Transverse colon (tissue), 4 donors: Measurements from ENCODE around the gene ZKSCAN3. TPM values are rescaled to one million over a fixed set of nuclear protein-coding genes. Genes with fewer than 3 reads are reported as not detected.
A peak's percentile ranks its signal among the peaks of the same experiment; 100 is the strongest.

ENCODE experiments used
- DNase-seq: peaks from one replicate; pipeline ENCODE4 v3.0.0-alpha.2; 2019
- H3K27ac ChIP-seq, 4 donors: fragments of 200-600 bp; sonication (generic); 2 replicates each; pipeline ENCODE4 v1.5.1; 2016 to 2018; ENCODE audit warnings: inconsistent platforms in 4 of 4
- H3K27me3 ChIP-seq: fragments of 200-600 bp; sonication (generic); 2 replicates; pipeline ENCODE4 v1.5.1; 2017; ENCODE audit warnings: inconsistent platforms
- H3K36me3 ChIP-seq, 4 donors: fragments of 200-600 bp; sonication (generic); 2 replicates each; pipeline ENCODE4 v1.5.1; 2017 to 2019; ENCODE audit warnings: inconsistent platforms in 4 of 4
- H3K4me1 ChIP-seq, 4 donors: fragments of 200-600 bp; sonication (generic); 2 replicates each; pipeline ENCODE4 v1.5.1; 2017 to 2020; ENCODE audit warnings: inconsistent platforms in 4 of 4
- H3K4me3 ChIP-seq, 4 donors: fragments of 200-600 bp; sonication (generic); 1 replicate in 1 of 4; 2 replicates in 3 of 4; pipeline versions ENCODE4 v1.5.1 to v1.6.1; 2017 to 2019; ENCODE audit warnings: inconsistent platforms in 4 of 4
- H3K9me3 ChIP-seq, 2 donors: fragments of 200-600 bp; sonication (generic); 2 replicates each; pipeline ENCODE4 v1.5.1; 2017 to 2019; ENCODE audit warnings: inconsistent platforms in 2 of 2
- CTCF ChIP-seq, 5 experiments: fragments of 200-600 bp in 3 of 5; fragments of 450-650 bp in 2 of 5; sonication (generic) in 3 of 5; IDR thresholded peaks; 1 replicate in 2 of 5; 2 replicates in 3 of 5; pipeline ENCODE4 v1.5.1; 2016 to 2017; ENCODE audit warnings: antibody characterized with exemption in 5 of 5, inconsistent platforms in 3 of 5, mild to moderate bottlenecking in 2 of 5, moderate library complexity in 1 of 5
- EP300 ChIP-seq: sonication (generic); formaldehyde crosslinking; IDR thresholded peaks from one replicate; pipeline ENCODE4 v1.6.1; 2017; ENCODE audit warnings: antibody characterized with exemption, low read depth
- POLR2A ChIP-seq: fragments of 450-650 bp; IDR thresholded peaks from one replicate; pipeline ENCODE4 v1.6.1; 2016; ENCODE audit warnings: antibody characterized with exemption, mild to moderate bottlenecking, moderate library complexity
- POLR2AphosphoS5 ChIP-seq, 3 donors: sonication (generic); formaldehyde crosslinking; IDR thresholded peaks; one replicate each; pipeline ENCODE4 v1.6.1; 2016; ENCODE audit warnings: antibody characterized with exemption in 3 of 3
- WGBS, 2 donors: methylation state at CpG; one replicate each; pipeline ENCODE4 v1.1.5; 2018; ENCODE audit warnings: low coverage in 1 of 2; 5-methylcytosine and 5-hydroxymethylcytosine counted together
- in situ Hi-C, 4 donors: fragments of 200-750 bp; cut with MboI; loops; one replicate each; pipeline versions ENCODE4 v1.15.0 to v1.15.1; 2017; ENCODE audit warnings: low sequenced_read_pairs in 3 of 4, low pct_ligation_motif_present in 1 of 4, low pct_unique_long_range_greater_than_20kb in 1 of 4
- intact Hi-C: fragments of 100-400 bp; cut with DNase I; formaldehyde crosslinking; loops from one replicate; pipeline ENCODE4 v1.15.1; 2023; ENCODE audit warnings: low total_unique reads
- total RNA-seq, 4 donors: library from RNA; depleted of rRNA; stranded (reverse); fragments of >200 nt; gene quantifications; one replicate each; pipeline ENCODE4 v1.1.0, GENCODE V29; 2016

The ZKSCAN3 gene
- total RNA-seq, 4 donors from 2014 or later = 1.4 to 5.2 (median 4.3) TPM

DNA sequence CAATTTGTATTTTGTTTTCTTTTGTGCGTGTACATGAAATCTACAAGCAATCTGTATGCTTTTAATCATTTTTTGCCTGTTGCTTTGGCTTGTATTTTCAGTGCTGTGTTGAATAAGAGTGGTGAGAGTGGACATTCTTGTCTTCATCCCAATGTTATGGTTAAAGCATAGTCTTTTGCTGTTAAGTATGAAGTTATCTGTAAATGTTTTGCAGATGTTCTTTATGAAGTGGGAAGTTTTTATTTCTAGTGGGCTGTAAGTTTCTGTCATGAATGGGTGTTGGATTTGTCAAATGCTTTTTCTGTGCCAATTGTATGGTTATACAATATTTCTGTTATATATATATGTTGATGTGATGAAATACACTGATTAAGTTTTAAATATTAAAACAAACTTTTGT is 24.2 kb downstream of the ZKSCAN3 start:
- Histone ChIP-seq H3K27ac (no peak overlapping the region), H3K9me3 (no peaks in the 10 kb centered on the region), H3K36me3 (no peaks in the 10 kb centered on the region), H3K4me1 (peaks cover 0 to 8% (median 0%) of the 10 kb centered on the region in 4 donors), H3K27me3 (no peaks in the 10 kb centered on the region), H3K4me3 (no peak overlapping the region)
- in situ Hi-C loops = loop anchor here in 3 of 4 donors (25.0 kb wide), 4 partner anchors 112 to 1187 kb away; partner anchors contain the start of genes NKAPL (in 1 of the 3), OR2B2 (in 1 of the 3), ZKSCAN4 (in 1 of the 3) and ZKSCAN8 (in 1 of the 3)
- no peak for TF ChIP-seq CTCF (IDR thresholded peaks at IDR 0.05)
- no peak for TF ChIP-seq EP300
- TF ChIP-seq POLR2AphosphoS5 (IDR thresholded peaks at IDR 0.05) = no peak
- no peak for TF ChIP-seq POLR2A
- intact Hi-C loops = no loop called here
- 80 to 89% methylated on average over 1 of the region's 1 CpG for WGBS, 2 donors
- no peak for DNase-seq

DNA sequence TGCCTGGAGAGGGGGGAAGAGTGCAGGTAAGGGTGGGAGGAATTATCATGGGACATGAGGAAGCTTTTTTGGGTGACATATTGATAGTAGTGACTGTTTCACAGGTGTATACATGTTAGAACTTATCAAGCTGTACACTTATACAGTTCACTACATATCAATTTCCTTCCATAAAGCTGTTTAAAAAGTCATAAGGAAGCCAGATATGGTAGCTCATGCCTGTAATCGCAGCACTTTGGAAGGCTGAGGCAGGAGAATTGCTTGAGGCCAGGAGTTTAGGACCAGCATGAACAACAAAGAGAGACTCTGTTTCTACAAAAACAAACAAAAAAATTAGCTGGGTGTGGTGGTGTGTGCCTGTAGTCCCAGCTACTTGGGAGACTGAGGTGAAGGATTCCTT is 28.1 kb downstream of the ZKSCAN3 start:
- Histone ChIP-seq H3K36me3 (peaks cover 0 to 18% (median 10%) of the 10 kb centered on the region in 4 donors), H3K27ac (no peak overlapping the region), H3K27me3 (no peaks in the 10 kb centered on the region), H3K4me3 (no peak overlapping the region), H3K4me1 (peaks cover 0 to 16% (median 3%) of the 10 kb centered on the region in 4 donors), H3K9me3 (no peaks in the 10 kb centered on the region)
- DNase-seq = peak; percentile 28
- 60% methylated on average over 1 of the region's 1 CpG; no CpG with 5 or more reads in 1 of the 2 donors for WGBS, 2 donors
- intact Hi-C loops (no loop called here), in situ Hi-C loops (no loop called here)
- TF ChIP-seq POLR2AphosphoS5 (IDR thresholded peaks at IDR 0.05) = no peak
- TF ChIP-seq POLR2A = no peak
- TF ChIP-seq CTCF (IDR thresholded peaks at IDR 0.05) = no peak
- no peak for TF ChIP-seq EP300

- intact Hi-C loops = no loop called here
These were observed 28.9 kb downstream of the ZKSCAN3 start for GRCh38 chr6:28378644-28379043.

DNA sequence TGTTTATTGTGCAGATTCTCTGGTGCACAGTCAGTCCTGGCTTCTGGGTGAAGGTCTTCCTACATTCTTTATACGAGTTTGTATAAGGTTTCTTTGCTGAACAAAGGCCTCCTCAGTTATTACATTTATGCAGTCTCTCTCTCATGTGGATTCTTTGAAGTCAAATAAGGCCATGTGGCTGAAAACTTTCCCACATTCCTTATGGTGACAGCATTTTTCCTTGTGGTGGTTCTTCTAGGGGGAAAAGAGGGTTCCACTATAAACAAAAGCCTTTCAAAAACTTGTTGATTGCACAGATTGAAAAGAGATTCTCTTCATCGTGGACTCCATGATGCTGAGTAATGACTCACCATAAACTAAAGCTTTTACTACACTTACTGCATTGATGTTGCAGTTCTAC is 30.6 kb downstream of the ZKSCAN3 start:
- in situ Hi-C loops (no loop called here), intact Hi-C loops (no loop called here)
- H3K27ac ChIP-seq = no peak overlapping the region

More at GRCh38 chr6:28378644-28379043, 28.9 kb downstream of the ZKSCAN3 start:
- Histone ChIP-seq H3K4me1 (peaks cover 0 to 21% (median 5%) of the 10 kb centered on the region in 4 donors), H3K36me3 (peaks cover 0 to 18% (median 10%) of the 10 kb centered on the region in 4 donors), H3K27me3 (no peaks in the 10 kb centered on the region), H3K27ac (no peak overlapping the region), H3K4me3 (no peak overlapping the region), H3K9me3 (no peaks in the 10 kb centered on the region)
- no peak for DNase-seq
- TF ChIP-seq POLR2A = no peak
- TF ChIP-seq EP300 = no peak
- no peak for TF ChIP-seq CTCF (IDR thresholded peaks at IDR 0.05)
- TF ChIP-seq POLR2AphosphoS5 (IDR thresholded peaks at IDR 0.05) = no peak
- in situ Hi-C loops = no loop called here

More for the DNA sequence above, 30.6 kb downstream of the ZKSCAN3 start:
- Histone ChIP-seq H3K4me1 (peaks cover 0 to 23% (median 5%) of the 10 kb centered on the region in 4 donors), H3K27me3 (no peaks in the 10 kb centered on the region), H3K4me3 (no peak overlapping the region), H3K36me3 (peaks cover 0 to 18% (median 10%) of the 10 kb centered on the region in 4 donors), H3K9me3 (no peaks in the 10 kb centered on the region)
- 92 to 100% methylated on average over 1 to 2 of the region's 2 CpGs for WGBS, 2 donors
- no peak for DNase-seq
- TF ChIP-seq POLR2A (no peak), CTCF (IDR thresholded peaks at IDR 0.05) (no peak), POLR2AphosphoS5 (IDR thresholded peaks at IDR 0.05) (no peak), EP300 (no peak)
